Mesothelial cell of epicardium (in vitro differentiated cells): ENCODE data around the gene ASTN1. TPM values are rescaled to one million over a fixed set of nuclear protein-coding genes. Genes with fewer than 3 reads are reported as not detected.
A peak's percentile ranks its signal among the peaks of the same experiment; 100 is the strongest.

Experiments used
- DNase-seq, 2 experiments: peaks; one replicate each; pipeline ENCODE4 v3.0.0; 2021; ENCODE audit warnings: low spot score in 2 of 2; ENCODE audit not compliant: unreplicated experiment in 2 of 2
- H3K27ac Mint-ChIP-seq: 2 replicates; pipeline ENCODE4 v1.8.0; 2021; ENCODE audit warnings: mixed read lengths
- H3K27me3 Mint-ChIP-seq: 2 replicates; pipeline ENCODE4 v1.8.0; 2021; ENCODE audit warnings: low read depth, mixed read lengths
- H3K36me3 Mint-ChIP-seq: 2 replicates; pipeline ENCODE4 v1.8.0; 2021; ENCODE audit warnings: mixed read lengths
- H3K4me1 Mint-ChIP-seq: 2 replicates; pipeline ENCODE4 v1.8.0; 2021; ENCODE audit warnings: mixed read lengths
- H3K4me3 Mint-ChIP-seq: 2 replicates; pipeline ENCODE4 v1.8.0; 2021; ENCODE audit warnings: mild to moderate bottlenecking, moderate library complexity, mixed read lengths
- H3K9me3 Mint-ChIP-seq: 2 replicates; pipeline ENCODE4 v1.8.0; 2021; ENCODE audit warnings: mixed read lengths
- microRNA-seq: library from miRNA; unstranded; fragments of <30 nt; microRNA quantifications from one replicate; pipeline ENCODE4 v1.2.0, GENCODE V29; 2021; ENCODE audit warnings: inconsistent platforms, mixed read lengths
- total RNA-seq: library from RNA; stranded (reverse); gene quantifications from 3 replicates; pipeline ENCODE4 v1.2.1, GENCODE V29; 2021
- TF ChIP-seq, protein P1 (sequence below): fragments of 200-600 bp; sonication (generic); IDR thresholded peaks from one replicate; pipeline ENCODE4 v1.5.0; 2021; ENCODE audit warnings: antibody characterized with exemption; ENCODE audit not compliant: unreplicated experiment

Gene ASTN1
- total RNA-seq, 1 donor from 2014 or later: 4.0 TPM

DNA sequence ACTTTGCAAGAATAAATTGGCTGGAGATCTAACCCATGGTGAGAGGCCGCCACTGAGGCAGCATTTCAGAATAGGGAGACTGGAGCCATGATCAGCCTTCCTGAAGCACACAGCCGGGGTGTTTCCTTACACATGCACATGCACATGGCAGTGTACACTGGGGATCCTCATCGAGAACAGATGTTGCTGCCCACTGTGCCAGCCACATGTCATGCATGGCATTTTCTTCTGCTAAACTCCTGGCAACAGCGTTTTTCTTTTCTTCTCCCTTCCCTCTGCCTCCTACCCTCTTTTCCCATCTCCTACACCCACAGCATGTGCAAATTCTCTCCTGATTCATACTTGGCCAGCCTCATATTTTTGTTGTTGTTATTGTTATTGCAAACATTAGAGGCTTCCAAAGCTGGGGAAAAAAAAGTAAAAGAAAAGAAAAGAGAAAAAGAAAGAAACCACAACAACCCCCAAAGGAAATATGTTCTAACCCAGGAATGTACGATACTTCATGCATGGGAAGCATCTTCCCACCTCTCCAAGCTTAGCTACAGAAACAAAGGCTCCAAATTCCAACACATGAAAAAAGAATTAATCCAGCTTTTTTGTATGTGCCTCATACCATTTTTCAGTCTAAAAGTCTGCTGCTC lies 344.0 kb downstream of the ASTN1 start:
- no peaks in the 10 kb centered on the region for H3K9me3 Mint-ChIP-seq
- H3K4me1 Mint-ChIP-seq: no peaks in the 10 kb centered on the region
- no peak overlapping the region for H3K27ac Mint-ChIP-seq
- no peak overlapping the region for H3K4me3 Mint-ChIP-seq
- no peaks in the 10 kb centered on the region for H3K27me3 Mint-ChIP-seq
- TF ChIP-seq, protein P1, sequence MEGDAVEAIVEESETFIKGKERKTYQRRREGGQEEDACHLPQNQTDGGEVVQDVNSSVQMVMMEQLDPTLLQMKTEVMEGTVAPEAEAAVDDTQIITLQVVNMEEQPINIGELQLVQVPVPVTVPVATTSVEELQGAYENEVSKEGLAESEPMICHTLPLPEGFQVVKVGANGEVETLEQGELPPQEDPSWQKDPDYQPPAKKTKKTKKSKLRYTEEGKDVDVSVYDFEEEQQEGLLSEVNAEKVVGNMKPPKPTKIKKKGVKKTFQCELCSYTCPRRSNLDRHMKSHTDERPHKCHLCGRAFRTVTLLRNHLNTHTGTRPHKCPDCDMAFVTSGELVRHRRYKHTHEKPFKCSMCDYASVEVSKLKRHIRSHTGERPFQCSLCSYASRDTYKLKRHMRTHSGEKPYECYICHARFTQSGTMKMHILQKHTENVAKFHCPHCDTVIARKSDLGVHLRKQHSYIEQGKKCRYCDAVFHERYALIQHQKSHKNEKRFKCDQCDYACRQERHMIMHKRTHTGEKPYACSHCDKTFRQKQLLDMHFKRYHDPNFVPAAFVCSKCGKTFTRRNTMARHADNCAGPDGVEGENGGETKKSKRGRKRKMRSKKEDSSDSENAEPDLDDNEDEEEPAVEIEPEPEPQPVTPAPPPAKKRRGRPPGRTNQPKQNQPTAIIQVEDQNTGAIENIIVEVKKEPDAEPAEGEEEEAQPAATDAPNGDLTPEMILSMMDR: no peak
- H3K36me3 Mint-ChIP-seq: no peaks in the 10 kb centered on the region
- DNase-seq: no peak

DNA sequence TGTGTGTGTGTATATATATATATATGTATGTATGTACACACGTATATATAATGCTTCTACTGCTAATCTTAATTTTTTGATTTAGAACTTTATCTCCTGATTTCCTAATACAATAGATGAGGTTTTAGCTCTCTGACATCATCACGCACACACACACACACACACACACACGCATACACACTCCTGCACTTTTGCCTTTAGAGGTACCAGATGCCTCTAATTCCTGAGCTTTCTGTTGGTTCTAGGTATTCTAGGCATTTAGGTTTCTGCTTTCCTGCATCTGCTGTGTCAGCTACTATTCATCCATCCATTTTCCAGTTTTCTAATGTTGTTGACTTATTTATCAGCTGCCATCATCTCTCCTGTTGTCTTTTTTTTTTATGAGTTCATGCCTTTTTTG lies 348.3 kb downstream of the ASTN1 start:
- DNase-seq: no peak
- Mint-ChIP-seq H3K4me1 (peaks cover 3% of the 10 kb centered on the region), H3K27me3 (no peaks in the 10 kb centered on the region), H3K36me3 (no peaks in the 10 kb centered on the region), H3K4me3 (no peak overlapping the region), H3K27ac (no peak overlapping the region), H3K9me3 (peaks cover 12% of the 10 kb centered on the region)
- TF ChIP-seq, protein P1: no peak

DNA sequence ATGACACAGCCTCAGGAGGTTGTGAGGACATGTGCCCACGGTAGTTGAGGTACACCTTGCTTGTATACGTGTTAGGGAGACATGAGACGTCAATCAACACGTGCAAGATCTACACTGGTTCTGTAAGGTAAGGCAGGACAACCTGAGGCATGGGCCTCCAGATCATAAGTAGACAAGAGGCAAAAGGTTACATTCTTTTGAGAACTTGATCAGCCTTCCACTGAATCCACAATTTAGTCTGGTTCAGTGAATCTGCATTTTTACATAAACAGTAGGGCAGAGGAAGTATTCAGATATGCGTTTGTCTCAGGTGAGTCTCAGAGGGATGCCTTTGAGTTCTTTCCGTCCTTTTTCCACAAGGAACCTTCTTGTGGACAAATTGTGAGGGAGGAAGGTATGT lies 348.9 kb downstream of the ASTN1 start:
- Mint-ChIP-seq H3K4me3 (no peak overlapping the region), H3K9me3 (peaks cover 12% of the 10 kb centered on the region), H3K4me1 (peaks cover 3% of the 10 kb centered on the region), H3K27ac (no peak overlapping the region), H3K27me3 (no peaks in the 10 kb centered on the region), H3K36me3 (no peaks in the 10 kb centered on the region)
- DNase-seq: no peak
- TF ChIP-seq, protein P1: no peak

DNA sequence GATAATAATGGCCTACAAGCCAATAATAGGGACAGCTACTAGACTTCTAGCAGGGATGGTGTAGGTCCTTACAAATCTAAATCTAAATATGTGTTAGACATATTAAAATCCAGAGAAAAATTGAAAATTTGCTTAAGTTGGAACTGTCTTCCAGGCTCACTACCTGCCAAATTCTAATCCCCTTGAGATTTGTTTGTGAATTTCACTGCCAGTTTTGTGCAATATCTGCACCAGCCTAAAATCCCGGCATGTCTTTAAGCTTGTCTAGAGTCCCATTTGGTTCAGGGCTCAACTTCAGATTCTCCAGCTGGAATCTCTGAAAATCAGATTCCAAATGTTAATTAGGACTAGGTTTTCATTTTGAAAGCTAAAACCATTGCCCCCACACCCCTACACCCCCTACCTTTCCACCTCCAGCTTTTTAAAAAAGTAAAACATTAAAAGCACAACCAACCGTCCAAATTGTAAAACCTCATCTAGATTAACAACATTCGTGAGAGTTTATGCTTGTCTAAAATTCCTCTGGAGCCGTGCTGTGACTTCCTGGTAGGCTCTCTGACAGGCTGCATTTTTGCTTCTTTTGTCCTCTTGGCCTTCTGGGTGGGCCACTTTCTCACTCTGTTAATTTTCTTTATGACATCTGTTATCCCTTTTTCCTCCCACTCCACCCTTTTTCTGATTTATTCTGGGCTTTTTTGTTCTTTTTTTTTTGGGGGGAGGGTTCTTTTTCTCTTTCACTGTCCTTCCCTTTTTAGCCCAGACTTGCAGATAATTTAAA lies 352.8 kb downstream of the ASTN1 start:
- Mint-ChIP-seq H3K27ac (no peak overlapping the region), H3K27me3 (peaks cover 2% of the 10 kb centered on the region), H3K4me1 (peaks cover 3% of the 10 kb centered on the region), H3K4me3 (no peak overlapping the region), H3K9me3 (peaks cover 12% of the 10 kb centered on the region), H3K36me3 (no peaks in the 10 kb centered on the region)
- TF ChIP-seq, protein P1: no peak
- no peak for DNase-seq

DNA sequence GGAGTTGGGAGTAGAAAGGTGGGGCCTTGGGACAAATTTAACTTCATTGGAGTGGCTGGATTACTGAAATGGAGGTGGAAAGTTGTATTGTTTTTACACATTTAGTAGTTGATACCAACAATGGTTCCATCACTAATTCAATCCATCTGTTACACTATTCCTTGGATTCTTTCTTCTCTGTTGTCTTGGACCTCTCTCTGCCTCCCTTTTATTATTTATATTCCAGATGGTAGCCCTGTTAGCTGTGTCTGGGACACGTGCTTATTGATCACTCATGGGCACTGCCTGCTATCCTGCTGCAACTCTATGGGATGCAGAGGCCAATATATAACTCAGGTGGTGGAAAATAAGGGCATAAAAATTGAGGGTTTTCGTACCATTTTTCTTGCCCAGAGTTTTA lies 355.2 kb downstream of the ASTN1 start:
- TF ChIP-seq, protein P1: no peak
- no peak overlapping the region for H3K27ac Mint-ChIP-seq
- no peaks in the 10 kb centered on the region for H3K36me3 Mint-ChIP-seq

More for the DNA sequence above, 355.2 kb downstream of the ASTN1 start:
- H3K4me3 Mint-ChIP-seq: no peak overlapping the region
- peaks cover 3% of the 10 kb centered on the region for H3K4me1 Mint-ChIP-seq
- peaks cover 12% of the 10 kb centered on the region for H3K9me3 Mint-ChIP-seq
- DNase-seq: no peak
- H3K27me3 Mint-ChIP-seq: peaks cover 4% of the 10 kb centered on the region

Small RNA genes within 50 kb of the gene (microRNA-seq; reads per million reads assigned to microRNA genes)
- gene MIR488: 5.0 reads per million, percentile 18 among the genes with 10 or more reads in this experiment

Other genes starting within 250 kb of the ASTN1 start
- 0.63 to 1.1 TPM (median 0.78 TPM) in 3 replicates for gene BRINP2, start 6.2 kb upstream of the ASTN1 start, total RNA-seq